Muscle of arm (tissue), 12 donors: ENCODE data around the gene GRIN1. TPM values are rescaled to one million over a fixed set of nuclear protein-coding genes. Genes with fewer than 3 reads are reported as not detected.
A peak's percentile ranks its signal among the peaks of the same experiment; 100 is the strongest.

ENCODE experiments used
- DNase-seq: peaks from one replicate; pipeline ENCODE4 v3.0.0-alpha.2; 2013
- polyA plus RNA-seq, 12 donors: library from polyadenylated mRNA; unstranded; fragments of 120-200 nt; gene quantifications; one replicate each; pipeline ENCODE4 v1.2.1, GENCODE V29; 2013; ENCODE audit not compliant: insufficient read length in 12 of 12

The GRIN1 gene
- polyA plus RNA-seq, 12 donors = 0.09 to 0.84 (median 0.14) TPM; not detected in 8

GRCh38 chr9:137192448-137192780, 53.5 kb downstream of the GRIN1 start:
- no peak for DNase-seq

- no peak for DNase-seq
Observed at GRCh38 chr9:137192859-137193258, 53.9 kb downstream of the GRIN1 start.

- DNase-seq = no peak
Observed at GRCh38 chr9:137193771-137194170, 54.8 kb downstream of the GRIN1 start.

GRCh38 chr9:137194388-137194787, 55.4 kb downstream of the GRIN1 start:
- DNase-seq = no peak

GRCh38 chr9:137194909-137195308, 56.0 kb downstream of the GRIN1 start:
- no peak for DNase-seq

- no peak for DNase-seq
Observed at GRCh38 chr9:137195525-137196220, 56.7 kb downstream of the GRIN1 start.

GRCh38 chr9:137198051-137198901, 59.3 kb downstream of the GRIN1 start:
- DNase-seq = no peak

GRCh38 chr9:137198902-137199283, 59.9 kb downstream of the GRIN1 start:
- DNase-seq = no peak

GRCh38 chr9:137199411-137200121, 60.6 kb downstream of the GRIN1 start:
- DNase-seq = no peak

- DNase-seq = peak; percentile 96
Observed at GRCh38 chr9:137200311-137201204, 61.6 kb downstream of the GRIN1 start, which contains the start of gene TPRN. Gene TPRN (minus strand): TSS chr9:137200741. CDS start chr9:137200711, 30 bp downstream.

- DNase-seq = no peak
Observed at GRCh38 chr9:137201205-137201868, 62.4 kb downstream of the GRIN1 start.

- no peak for DNase-seq
Observed at GRCh38 chr9:137202966-137203365, 64.0 kb downstream of the GRIN1 start.

GRCh38 chr9:137204731-137205125, 65.8 kb downstream of the GRIN1 start:
- DNase-seq = no peak

- peak; percentile 94 for DNase-seq
Observed at GRCh38 chr9:137205126-137206069, 66.4 kb downstream of the GRIN1 start, which contains the start of the genes NDOR1 and TMEM203. Gene NDOR1 (plus strand): TSS chr9:137205700. CDS start chr9:137205778, 78 bp downstream. Gene TMEM203 (minus strand): TSS chr9:137205648. CDS start chr9:137205414, 234 bp downstream.

GRCh38 chr9:137206602-137207001, 67.6 kb downstream of the GRIN1 start:
- DNase-seq = no peak

GRCh38 chr9:137211532-137211931, 72.6 kb downstream of the GRIN1 start:
- no peak for DNase-seq

GRCh38 chr9:137212520-137212919, 73.6 kb downstream of the GRIN1 start:
- DNase-seq = no peak

GRCh38 chr9:137213160-137214060, 74.5 kb downstream of the GRIN1 start:
- no peak for DNase-seq
